NB4 (cell line): ENCODE results near the gene TMEM123.
A peak's percentile ranks its signal among the peaks of the same experiment; 100 is the strongest.

ENCODE experiments used
- DNase-seq: peaks from one replicate; pipeline ENCODE4 v3.0.0; 2010; ENCODE audit warnings: low read depth
- H3K4me3 ChIP-seq: one replicate; pipeline ENCODE4 v1.5.1; 2011; ENCODE audit warnings: mild to moderate bottlenecking, low read depth, low read length, moderate library complexity
- MAX ChIP-seq: IDR thresholded peaks from 2 replicates; pipeline ENCODE4 v1.6.1; 2011; ENCODE audit warnings: low read depth, low read length
- MYC ChIP-seq: IDR thresholded peaks from 2 replicates; pipeline ENCODE4 v1.6.1; 2011; ENCODE audit warnings: low read depth, low read length
- POLR2A ChIP-seq: IDR thresholded peaks from 2 replicates; pipeline ENCODE4 v1.6.1; 2011; ENCODE audit warnings: mild to moderate bottlenecking; ENCODE audit not compliant: insufficient read length; ENCODE audit errors: extremely low read depth
- TF ChIP-seq, protein P1 (sequence below): IDR thresholded peaks from one replicate; pipeline ENCODE4 v1.5.1; 2012; ENCODE audit warnings: low read depth, low read length

The TMEM123 gene

GRCh38 chr11:102395720-102396393, 56.7 kb downstream of the TMEM123 start:
- TF ChIP-seq MYC (no peak), MAX (no peak), POLR2A (no peak)
- TF ChIP-seq, protein P1, sequence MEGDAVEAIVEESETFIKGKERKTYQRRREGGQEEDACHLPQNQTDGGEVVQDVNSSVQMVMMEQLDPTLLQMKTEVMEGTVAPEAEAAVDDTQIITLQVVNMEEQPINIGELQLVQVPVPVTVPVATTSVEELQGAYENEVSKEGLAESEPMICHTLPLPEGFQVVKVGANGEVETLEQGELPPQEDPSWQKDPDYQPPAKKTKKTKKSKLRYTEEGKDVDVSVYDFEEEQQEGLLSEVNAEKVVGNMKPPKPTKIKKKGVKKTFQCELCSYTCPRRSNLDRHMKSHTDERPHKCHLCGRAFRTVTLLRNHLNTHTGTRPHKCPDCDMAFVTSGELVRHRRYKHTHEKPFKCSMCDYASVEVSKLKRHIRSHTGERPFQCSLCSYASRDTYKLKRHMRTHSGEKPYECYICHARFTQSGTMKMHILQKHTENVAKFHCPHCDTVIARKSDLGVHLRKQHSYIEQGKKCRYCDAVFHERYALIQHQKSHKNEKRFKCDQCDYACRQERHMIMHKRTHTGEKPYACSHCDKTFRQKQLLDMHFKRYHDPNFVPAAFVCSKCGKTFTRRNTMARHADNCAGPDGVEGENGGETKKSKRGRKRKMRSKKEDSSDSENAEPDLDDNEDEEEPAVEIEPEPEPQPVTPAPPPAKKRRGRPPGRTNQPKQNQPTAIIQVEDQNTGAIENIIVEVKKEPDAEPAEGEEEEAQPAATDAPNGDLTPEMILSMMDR = no peak
- no peak for DNase-seq

GRCh38 chr11:102393272-102393730, 59.3 kb downstream of the TMEM123 start:
- TF ChIP-seq MYC = no peak
- no peak overlapping the region for H3K4me3 ChIP-seq
- peak; percentile 5 for DNase-seq

More at GRCh38 chr11:102395720-102396393, 56.7 kb downstream of the TMEM123 start:
- no peak overlapping the region for H3K4me3 ChIP-seq

DNA sequence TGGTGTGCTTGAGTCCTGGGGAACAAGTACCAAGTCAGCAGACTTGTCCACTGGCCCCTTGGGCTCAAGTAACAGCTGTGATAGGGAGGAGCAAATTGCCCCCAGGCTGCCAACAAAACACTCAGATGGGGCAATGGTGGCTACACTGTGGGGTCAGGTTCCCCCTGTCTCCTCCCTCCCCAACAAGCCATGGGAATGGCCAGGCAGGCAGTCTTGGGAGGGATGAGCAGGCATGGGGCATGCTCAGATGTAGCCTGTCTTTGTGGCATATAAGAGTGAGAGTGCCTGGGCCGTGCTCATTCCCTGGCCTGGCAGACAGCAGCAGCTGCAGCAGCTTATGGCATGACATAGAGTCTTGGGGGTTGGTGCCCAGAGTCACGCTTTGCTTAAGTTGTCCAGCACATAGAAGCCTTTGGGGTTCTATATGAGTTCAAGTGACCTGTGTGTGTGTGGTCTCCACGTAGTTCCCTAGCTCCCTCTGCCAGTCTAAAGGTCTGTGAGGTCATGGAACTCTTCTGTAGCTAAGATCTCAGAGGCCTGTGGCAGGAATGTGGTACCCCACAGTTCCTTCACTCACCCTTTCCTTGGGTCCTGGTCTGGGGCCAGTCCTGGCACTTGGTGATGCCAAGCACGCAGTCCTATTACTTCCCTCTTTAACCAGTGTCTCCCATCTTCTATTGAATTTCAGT, 60.9 kb downstream of the TMEM123 start:
- DNase-seq = peak; percentile 8
- no peak overlapping the region for H3K4me3 ChIP-seq
- TF ChIP-seq POLR2A (no peak), MAX (no peak), MYC (no peak)
- TF ChIP-seq, protein P1 = peak; percentile 0

DNA sequence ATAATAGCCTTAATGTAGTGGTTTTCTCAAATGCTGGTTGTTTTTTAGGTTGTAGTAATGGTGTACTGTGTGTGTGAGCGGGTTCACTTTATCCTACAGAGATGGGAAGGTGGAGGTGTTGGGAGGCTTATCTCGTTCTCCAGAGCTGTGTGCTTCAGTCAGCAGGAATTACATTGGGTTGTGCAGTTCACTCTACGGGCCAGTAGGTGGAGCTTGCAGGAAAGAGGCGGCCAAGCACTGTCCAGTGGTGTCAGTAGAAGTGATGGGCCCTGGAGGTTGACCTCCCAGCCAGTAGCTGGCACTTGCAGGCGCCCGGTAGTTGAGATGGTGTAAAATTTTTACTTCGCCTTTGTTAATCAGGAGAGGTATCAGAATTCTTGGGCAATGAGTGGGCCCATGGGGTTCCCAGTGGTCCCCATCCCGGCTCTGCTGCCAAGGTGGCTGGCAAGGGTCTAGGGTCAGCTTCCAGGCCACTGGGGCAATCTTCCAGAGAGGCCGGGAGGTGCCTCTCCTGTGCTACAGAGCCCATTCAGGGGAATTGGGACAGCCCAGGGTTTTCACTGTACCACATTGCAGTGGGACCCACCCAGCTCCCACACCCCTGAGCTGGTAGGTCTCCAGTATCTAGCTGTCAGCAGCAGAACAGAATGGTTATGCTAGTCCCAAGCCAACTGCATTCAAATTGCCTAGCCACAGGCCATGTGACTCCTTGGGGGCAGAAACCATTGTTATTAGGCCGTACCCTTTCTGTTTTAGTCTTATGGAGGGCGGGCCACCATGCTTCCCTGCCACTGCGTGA, 61.7 kb downstream of the TMEM123 start:
- peak; percentile 71 for DNase-seq
- H3K4me3 ChIP-seq = no peak overlapping the region
- no peak for TF ChIP-seq MYC
- TF ChIP-seq MAX = no peak
- TF ChIP-seq, protein P1 = peak; percentile 92
- no peak for TF ChIP-seq POLR2A

- no peak for DNase-seq
- no peak overlapping the region for H3K4me3 ChIP-seq
- TF ChIP-seq, protein P1 = no peak
- TF ChIP-seq MAX (no peak), MYC (no peak), POLR2A (no peak)
Observed at GRCh38 chr11:102389253-102389652, 63.3 kb downstream of the TMEM123 start.

DNA sequence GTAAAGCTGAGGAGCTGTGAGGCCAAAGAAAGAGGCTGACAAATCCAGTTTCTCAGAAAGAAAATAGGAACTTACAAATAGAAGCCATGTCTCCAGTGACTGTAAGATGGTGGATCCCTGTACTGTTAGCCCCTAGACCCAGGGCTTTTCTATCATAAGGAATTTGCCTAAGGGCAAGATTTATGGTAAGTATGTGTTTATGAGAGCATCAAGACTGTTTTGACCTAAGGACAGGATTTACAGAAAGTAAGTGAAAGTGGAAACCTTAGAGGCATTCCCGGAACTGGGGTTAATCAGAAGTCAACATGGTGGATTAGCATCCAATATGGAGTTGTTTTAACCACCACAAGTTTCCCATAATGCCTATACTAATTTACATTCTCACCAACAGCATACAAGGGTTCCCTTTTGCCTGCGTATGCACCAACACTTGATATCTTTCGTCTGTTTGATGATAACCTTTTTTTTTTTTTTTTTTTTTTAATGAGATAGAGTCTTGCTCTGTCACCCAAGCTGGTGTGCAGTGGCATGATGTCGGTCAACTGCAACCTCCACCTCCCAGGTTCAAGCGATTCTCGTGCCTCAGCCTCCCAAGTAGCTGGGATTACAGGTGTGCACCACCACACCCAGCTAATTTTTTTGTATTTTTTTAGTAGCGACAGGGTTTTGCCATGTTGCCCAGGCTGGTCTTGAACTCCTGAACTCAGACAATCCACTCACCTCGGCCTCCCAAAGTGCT, 65.4 kb downstream of the TMEM123 start:
- H3K4me3 ChIP-seq = no peak overlapping the region
- no peak for DNase-seq
- no peak for TF ChIP-seq POLR2A
- no peak for TF ChIP-seq MAX
- no peak for TF ChIP-seq MYC
- TF ChIP-seq, protein P1 = no peak
